ENCODE measurements around the gene CACTIN. TPM values are rescaled to one million over a fixed set of nuclear protein-coding genes. Genes with fewer than 3 reads are reported as not detected.
"Not testable (repeated sequence)": the region's sequence is repeated elsewhere in the genome, so short reads cannot be mapped to it uniquely, and the experiment has no call there.

The CACTIN gene
- total RNA-seq, 1 experiment from 2014 or later, result 25.1 TPM

DNA sequence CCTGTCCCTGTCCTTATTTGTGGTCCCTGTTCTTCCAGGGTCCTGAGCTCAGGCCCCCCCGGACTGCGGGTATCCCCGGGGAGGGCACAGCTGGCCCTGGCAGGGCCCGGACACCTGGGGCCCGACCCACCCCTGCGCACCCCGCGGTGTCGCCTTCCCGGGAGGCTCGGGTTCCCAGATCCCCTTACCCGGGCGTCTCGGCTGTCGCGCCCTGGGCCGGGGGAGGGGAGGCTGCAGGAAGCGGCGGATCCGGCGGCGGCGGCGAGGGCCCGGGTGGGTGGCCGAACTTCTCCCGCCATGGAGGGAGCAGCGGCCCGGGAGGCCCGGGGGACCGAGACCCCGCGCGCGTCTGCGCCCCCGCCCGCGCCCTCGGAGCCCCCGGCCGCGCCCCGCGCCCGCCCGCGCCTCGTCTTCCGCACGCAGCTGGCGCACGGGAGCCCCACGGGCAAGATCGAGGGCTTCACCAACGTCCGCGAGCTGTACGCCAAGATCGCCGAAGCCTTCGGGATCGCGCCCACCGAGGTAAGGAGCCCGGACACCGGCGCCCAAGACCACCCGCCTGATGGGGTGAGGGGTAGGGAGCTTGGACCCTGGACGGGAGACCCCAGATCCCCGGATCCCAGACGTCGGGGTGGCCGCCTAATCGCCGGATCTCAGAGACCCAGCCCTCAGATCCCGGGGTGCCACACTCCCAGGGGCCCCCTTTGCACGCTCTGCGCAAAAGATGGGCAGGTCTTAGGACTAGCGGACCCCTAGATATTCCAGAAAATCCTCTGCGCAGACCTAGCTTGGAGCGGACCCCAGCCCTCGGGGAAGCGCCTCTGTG is 41.1 kb downstream of the CACTIN start, which contains the start of gene GIPC3:
TSS of gene GIPC3 (plus strand) at position 178 of the 826 bp plus-strand sequence. CDS start at position 298, 120 bp downstream.
- intact Hi-C loops (cut with micrococcal nuclease), result no loop called here
- Mint-ChIP-seq H3K36me3 (ENCODE audit: insufficient read depth, unreplicated experiment) (no peaks in the 10 kb centered on the region), H3K4me1 (ENCODE audit: insufficient read depth, unreplicated experiment) (peaks cover under 1% of the 10 kb centered on the region), H3K9me3 (ENCODE audit: unreplicated experiment) (no peaks in the 10 kb centered on the region), H3K4me3 (ENCODE audit: unreplicated experiment) (no peak within 1 kb of the TSS), H3K27ac (ENCODE audit: low read depth, unreplicated experiment) (no peak within 1 kb of the TSS), H3K27me3 (ENCODE audit: insufficient read depth, unreplicated experiment) (no peaks in the 10 kb centered on the region)
- TF ChIP-seq, protein P1, sequence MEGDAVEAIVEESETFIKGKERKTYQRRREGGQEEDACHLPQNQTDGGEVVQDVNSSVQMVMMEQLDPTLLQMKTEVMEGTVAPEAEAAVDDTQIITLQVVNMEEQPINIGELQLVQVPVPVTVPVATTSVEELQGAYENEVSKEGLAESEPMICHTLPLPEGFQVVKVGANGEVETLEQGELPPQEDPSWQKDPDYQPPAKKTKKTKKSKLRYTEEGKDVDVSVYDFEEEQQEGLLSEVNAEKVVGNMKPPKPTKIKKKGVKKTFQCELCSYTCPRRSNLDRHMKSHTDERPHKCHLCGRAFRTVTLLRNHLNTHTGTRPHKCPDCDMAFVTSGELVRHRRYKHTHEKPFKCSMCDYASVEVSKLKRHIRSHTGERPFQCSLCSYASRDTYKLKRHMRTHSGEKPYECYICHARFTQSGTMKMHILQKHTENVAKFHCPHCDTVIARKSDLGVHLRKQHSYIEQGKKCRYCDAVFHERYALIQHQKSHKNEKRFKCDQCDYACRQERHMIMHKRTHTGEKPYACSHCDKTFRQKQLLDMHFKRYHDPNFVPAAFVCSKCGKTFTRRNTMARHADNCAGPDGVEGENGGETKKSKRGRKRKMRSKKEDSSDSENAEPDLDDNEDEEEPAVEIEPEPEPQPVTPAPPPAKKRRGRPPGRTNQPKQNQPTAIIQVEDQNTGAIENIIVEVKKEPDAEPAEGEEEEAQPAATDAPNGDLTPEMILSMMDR (IDR thresholded peaks at IDR 0.05; ENCODE audit: unreplicated experiment), result no peak
- POLR2A ChIA-PET, result no interaction called here
- DNase-seq (ENCODE audit: unreplicated experiment), result no peak
- CTCF ChIA-PET, result interaction anchor here (0.6 kb wide), 1 partner anchor 323 kb away, joined by 3 read pairs; no protein-coding TSS in a partner anchor
- BruUV-seq (replicated peaks), result no TSS peak

GRCh38 chr19:3584036-3584802 is 42.4 kb downstream of the CACTIN start:
- POLR2A ChIA-PET, result interaction anchor here (0.6 to 1.4 kb wide), 3 partner anchors 9 to 63 kb away, joined by 3 to 7 read pairs (median 4); no protein-coding TSS in a partner anchor
- BruUV-seq (replicated peaks); H3K27ac Mint-ChIP-seq (ENCODE audit: low read depth, unreplicated experiment); H3K27me3 Mint-ChIP-seq (ENCODE audit: insufficient read depth, unreplicated experiment); intact Hi-C loops (cut with micrococcal nuclease); DNase-seq (ENCODE audit: unreplicated experiment); CTCF ChIA-PET; H3K4me3 Mint-ChIP-seq (ENCODE audit: unreplicated experiment); H3K36me3 Mint-ChIP-seq (ENCODE audit: insufficient read depth, unreplicated experiment); H3K9me3 Mint-ChIP-seq (ENCODE audit: unreplicated experiment): not testable (repeated sequence)
- peaks cover 12% of the 10 kb centered on the region for H3K4me1 Mint-ChIP-seq (ENCODE audit: insufficient read depth, unreplicated experiment)

DNA sequence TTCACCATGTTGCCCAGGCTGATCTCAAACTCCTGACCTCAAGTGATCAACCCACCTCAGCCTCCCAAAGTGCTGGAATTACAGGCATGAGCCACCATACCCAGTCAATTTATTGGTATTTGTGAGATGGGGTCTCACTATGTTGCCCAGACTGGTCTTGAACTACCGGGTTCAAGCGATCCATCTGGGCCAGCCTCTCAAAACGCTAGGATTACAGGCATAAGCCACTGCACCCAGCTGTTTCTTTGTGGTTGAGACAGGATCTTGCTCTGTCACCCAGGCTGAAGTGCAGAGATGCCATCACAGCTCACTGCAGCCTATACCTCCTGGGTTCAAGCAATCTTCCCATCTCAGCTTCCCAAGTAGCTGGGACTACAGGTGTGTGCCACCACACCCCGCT is 44.8 kb downstream of the CACTIN start:
- BruUV-seq (replicated peaks); H3K27me3 Mint-ChIP-seq (ENCODE audit: insufficient read depth, unreplicated experiment); H3K27ac Mint-ChIP-seq (ENCODE audit: low read depth, unreplicated experiment); DNase-seq (ENCODE audit: unreplicated experiment); H3K9me3 Mint-ChIP-seq (ENCODE audit: unreplicated experiment); H3K4me3 Mint-ChIP-seq (ENCODE audit: unreplicated experiment); intact Hi-C loops (cut with micrococcal nuclease): not testable (repeated sequence)
- ChIA-PET POLR2A (interaction anchor here (0.6 kb wide), 1 partner anchor 9 kb away, joined by 3 read pairs; no protein-coding TSS in a partner anchor), CTCF (interaction anchor here (1.2 kb wide), 1 partner anchor 10 kb away, joined by 4 read pairs; no protein-coding TSS in a partner anchor)
- H3K4me1 Mint-ChIP-seq (ENCODE audit: insufficient read depth, unreplicated experiment), result peaks cover 12% of the 10 kb centered on the region
- peaks cover 14% of the 10 kb centered on the region for H3K36me3 Mint-ChIP-seq (ENCODE audit: insufficient read depth, unreplicated experiment)

- H3K36me3 Mint-ChIP-seq (ENCODE audit: insufficient read depth, unreplicated experiment), result peaks cover 20% of the 10 kb centered on the region
- H3K9me3 Mint-ChIP-seq (ENCODE audit: unreplicated experiment), result no peaks in the 10 kb centered on the region
- H3K4me1 Mint-ChIP-seq (ENCODE audit: insufficient read depth, unreplicated experiment), result peaks cover 13% of the 10 kb centered on the region
- DNase-seq (ENCODE audit: unreplicated experiment), result peak; percentile 81
- TF ChIP-seq, protein P1 (IDR thresholded peaks at IDR 0.05; ENCODE audit: unreplicated experiment), result no peak
- no peaks in the 10 kb centered on the region for H3K27me3 Mint-ChIP-seq (ENCODE audit: insufficient read depth, unreplicated experiment)
- ChIA-PET CTCF (interaction anchor here (0.6 to 1.0 kb wide), 2 partner anchors 37 to 275 kb away, joined by 3 read pairs; no protein-coding TSS in a partner anchor), POLR2A (interaction anchor here (0.7 to 0.8 kb wide), 2 partner anchors 11 to 670 kb away, joined by 3 read pairs; no protein-coding TSS in a partner anchor)
- H3K27ac Mint-ChIP-seq (ENCODE audit: low read depth, unreplicated experiment), result no peak overlapping the region
- no peak overlapping the region for H3K4me3 Mint-ChIP-seq (ENCODE audit: unreplicated experiment)
- no TSS peak for BruUV-seq (replicated peaks)
- intact Hi-C loops (cut with micrococcal nuclease), result no loop called here
Measured at GRCh38 chr19:3580156-3580934, 46.2 kb downstream of the CACTIN start.
